Suprapubic skin (tissue), 3 donors: ENCODE data around the gene SLC16A11.

Experiments used
- CTCF ChIP-seq, 2 donors: fragments of 200-600 bp in 1 of 2; fragments of 450-650 bp in 1 of 2; sonication (generic) in 1 of 2; IDR thresholded peaks; one replicate each; pipeline ENCODE4 v1.5.1; 2016 to 2019; ENCODE audit warnings: antibody characterized with exemption in 2 of 2, mild to moderate bottlenecking in 1 of 2, moderate library complexity in 1 of 2
- POLR2AphosphoS5 ChIP-seq, 3 donors: sonication (generic); formaldehyde crosslinking; IDR thresholded peaks; one replicate each; pipeline ENCODE4 v1.6.1; 2017; ENCODE audit warnings: antibody characterized with exemption in 3 of 3

GRCh38 chr17:7018331-7018964 lies 25.4 kb downstream of the SLC16A11 start:
- TF ChIP-seq POLR2AphosphoS5 (IDR thresholded peaks at IDR 0.05) (peak in 1 of 3 donors; percentile 47), CTCF (IDR thresholded peaks at IDR 0.05) (no peak)
